Endometrial microvascular endothelial cells (primary cell): ENCODE results near the gene SCUBE3. TPM values are rescaled to one million over a fixed set of nuclear protein-coding genes. Genes with fewer than 3 reads are reported as not detected.

Experiments used
- in situ Hi-C: cut with HindIII; loops from 2 replicates; pipeline ENCODE4 v1.10.0; 2017; ENCODE audit warnings: low sequenced_read_pairs, low pct_unique_long_range_greater_than_20kb; ENCODE audit errors: inconsistent ontology term
- total RNA-seq: library from RNA; depleted of rRNA; stranded (reverse); fragments of >200 nt; gene quantifications from one replicate; pipeline ENCODE4 v1.2.3, GENCODE V29; 2015; ENCODE audit errors: inconsistent ontology term

SCUBE3 gene
- total RNA-seq, 1 donor from 2014 or later = 0.46 TPM

DNA sequence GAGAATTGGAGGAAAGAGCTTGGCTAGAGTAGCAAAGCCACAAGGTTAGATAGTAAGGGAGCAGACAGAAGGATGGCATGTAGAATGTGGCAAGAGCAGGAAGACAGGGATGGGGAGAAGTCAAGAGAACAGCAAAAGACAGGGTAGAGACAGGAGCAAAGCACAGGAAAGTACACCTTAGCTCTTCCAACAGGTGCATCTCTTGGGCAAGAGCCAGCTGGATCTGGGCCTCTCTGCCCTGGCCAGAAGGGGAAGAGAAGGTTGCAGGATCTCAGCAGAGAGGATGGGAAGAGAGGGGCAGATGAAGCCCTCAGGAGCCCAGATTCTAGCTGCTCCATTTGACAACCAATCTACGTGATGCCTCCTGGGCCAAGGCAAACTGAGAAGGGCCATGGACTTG, 16.7 kb downstream of the SCUBE3 start:
- in situ Hi-C loops = no loop called here

GRCh38 chr6:35230950-35231349, 17.2 kb downstream of the SCUBE3 start:
- in situ Hi-C loops = no loop called here

DNA sequence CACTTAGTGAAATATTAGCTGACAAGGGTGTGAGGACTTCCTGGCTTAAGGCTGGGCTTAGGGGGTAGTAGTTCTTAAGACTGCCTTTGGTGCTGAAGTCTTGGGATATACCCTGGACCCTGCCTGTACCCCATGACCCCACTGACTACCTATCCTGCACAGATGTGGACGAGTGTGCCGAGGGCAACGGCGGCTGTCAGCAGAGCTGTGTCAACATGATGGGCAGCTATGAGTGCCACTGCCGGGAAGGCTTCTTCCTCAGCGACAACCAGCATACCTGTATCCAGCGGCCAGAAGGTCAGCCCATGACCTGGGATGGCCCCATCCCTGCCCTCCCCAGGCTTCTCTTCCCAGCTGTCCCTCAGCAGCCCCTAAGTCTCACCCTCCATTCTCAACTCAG, 17.8 kb downstream of the SCUBE3 start:
- in situ Hi-C loops = no loop called here

DNA sequence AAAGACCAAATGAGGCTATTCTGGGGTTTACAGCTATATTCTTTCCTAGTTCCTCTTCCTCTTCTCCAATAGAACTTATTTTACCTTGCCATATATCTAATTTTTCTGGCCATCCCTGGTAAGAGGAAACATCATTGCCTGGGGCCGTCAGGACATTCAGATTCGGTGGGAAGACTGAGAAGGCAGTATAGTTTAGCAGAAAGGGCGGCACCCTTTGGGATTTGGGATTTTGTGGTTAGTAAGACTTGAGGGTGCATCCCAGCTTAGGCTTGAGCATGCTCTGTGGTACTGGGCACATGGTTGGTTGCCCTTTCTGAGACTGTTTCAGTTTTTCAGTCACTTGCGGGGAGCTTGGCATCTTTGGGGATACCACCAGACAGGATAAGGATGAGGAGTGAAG, 21.1 kb downstream of the SCUBE3 start:
- in situ Hi-C loops = no loop called here

DNA sequence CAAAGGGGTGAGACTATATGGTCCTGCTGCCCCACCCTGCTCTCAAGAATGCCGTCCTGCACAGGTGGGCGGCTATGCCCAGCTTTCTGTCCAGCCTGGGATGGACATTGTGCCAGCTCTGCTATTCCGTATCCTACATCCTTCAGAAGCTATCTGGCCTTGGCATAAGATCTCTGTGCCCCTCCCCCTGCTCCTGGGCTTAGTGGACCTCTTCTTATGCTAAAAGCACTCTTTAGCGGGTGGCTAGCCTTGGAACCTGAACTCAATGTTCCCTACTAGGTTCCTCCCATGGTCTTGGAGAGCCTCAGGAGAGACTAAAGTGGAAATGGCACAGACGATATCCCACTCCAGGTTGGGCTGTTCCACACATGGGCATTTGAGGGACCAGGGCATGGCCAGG, 22.5 kb downstream of the SCUBE3 start:
- in situ Hi-C loops = no loop called here

- in situ Hi-C loops = no loop called here
Measured at GRCh38 chr6:35237476-35237875, 23.7 kb downstream of the SCUBE3 start.

DNA sequence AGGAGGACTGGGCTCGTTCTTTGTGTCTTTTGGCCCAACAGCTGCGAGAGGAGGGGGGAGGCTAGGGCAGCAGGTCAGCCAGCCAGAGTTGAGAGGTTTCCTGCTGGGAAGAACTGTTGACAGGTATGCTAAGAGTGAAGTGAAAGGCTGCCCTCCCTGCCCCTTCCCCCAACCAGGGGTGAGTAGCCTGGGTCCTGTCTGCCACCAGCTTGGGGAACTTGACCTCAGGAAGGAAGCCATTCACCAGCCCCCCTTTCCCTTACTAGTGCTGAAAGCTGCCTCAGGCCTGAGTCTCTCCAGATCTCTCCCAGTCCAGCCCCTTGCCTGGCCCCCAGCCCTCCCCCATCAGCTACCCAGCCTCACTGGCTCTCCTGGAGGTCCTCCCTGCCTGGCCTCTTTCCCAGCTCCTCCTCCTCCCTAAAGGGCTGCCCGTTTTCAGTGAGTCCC, 25.1 kb downstream of the SCUBE3 start:
- in situ Hi-C loops = no loop called here

- in situ Hi-C loops = no loop called here
Measured at GRCh38 chr6:35239581-35239980, 25.8 kb downstream of the SCUBE3 start.

GRCh38 chr6:35240838-35241801, 27.4 kb downstream of the SCUBE3 start:
- in situ Hi-C loops = no loop called here

DNA sequence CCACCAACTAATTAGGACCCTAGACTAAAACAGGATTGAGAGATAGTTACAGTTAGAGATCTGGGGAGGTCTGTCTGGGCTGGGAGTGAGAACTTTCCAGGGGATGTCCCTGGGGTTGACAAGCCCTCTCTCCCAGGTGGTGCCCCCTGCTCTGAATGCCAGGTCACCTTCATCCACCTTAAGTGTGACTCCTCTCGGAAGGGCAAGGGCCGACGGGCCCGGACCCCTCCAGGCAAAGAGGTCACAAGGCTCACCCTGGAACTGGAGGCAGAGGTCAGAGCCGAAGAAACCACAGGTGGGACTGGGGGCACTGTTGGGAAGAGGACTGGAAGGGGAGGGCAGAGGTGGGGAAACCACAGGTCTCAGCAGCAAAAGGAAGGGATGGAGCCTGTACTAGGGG, 28.7 kb downstream of the SCUBE3 start:
- in situ Hi-C loops = no loop called here

DNA sequence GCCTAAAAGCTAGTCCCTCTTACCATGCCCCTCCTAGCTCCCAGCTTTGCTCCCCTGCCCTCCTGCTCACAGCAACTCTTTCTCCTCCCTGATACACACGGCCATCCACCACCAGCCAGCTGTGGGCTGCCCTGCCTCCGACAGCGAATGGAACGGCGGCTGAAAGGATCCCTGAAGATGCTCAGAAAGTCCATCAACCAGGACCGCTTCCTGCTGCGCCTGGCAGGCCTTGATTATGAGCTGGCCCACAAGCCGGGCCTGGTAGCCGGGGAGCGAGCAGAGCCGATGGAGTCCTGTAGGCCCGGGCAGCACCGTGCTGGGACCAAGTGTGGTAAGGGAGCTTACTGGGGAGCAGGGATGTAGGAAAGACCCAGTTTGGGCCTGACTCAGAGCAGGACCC, 29.1 kb downstream of the SCUBE3 start:
- in situ Hi-C loops = no loop called here

GRCh38 chr6:35243386-35243958, 29.7 kb downstream of the SCUBE3 start:
- in situ Hi-C loops = no loop called here

GRCh38 chr6:35244551-35244950, 30.8 kb downstream of the SCUBE3 start:
- in situ Hi-C loops = no loop called here

DNA sequence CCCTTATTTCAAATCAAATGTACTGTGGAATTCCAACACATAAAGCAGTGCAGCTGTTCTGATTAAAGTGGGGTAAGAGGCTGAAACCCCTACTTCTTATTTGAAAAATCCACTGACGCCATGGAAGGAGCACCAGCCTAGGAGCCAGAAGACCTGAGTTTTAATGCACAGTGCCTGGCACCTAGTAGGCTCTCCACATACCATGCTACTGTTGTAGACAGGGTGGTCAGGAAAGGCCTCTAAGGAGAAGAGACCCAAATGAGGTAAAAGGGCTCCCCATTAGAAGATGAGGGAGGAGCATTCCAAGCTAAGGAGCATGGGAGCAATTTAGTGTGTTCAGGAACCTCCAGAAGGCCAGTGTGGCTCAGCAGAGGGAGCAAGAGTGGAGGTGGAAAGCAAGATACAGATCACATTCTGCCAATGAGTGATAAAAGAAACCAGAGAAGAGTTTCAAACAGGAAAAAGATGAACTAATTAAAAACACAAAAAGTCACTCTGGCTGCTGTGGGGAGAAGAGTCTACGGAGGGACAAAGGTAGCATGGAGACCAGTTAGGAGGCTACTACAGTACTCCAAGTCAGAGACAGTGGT, 34.0 kb downstream of the SCUBE3 start:
- in situ Hi-C loops = no loop called here

- in situ Hi-C loops = no loop called here
Measured at GRCh38 chr6:35248300-35248699, 34.5 kb downstream of the SCUBE3 start.

DNA sequence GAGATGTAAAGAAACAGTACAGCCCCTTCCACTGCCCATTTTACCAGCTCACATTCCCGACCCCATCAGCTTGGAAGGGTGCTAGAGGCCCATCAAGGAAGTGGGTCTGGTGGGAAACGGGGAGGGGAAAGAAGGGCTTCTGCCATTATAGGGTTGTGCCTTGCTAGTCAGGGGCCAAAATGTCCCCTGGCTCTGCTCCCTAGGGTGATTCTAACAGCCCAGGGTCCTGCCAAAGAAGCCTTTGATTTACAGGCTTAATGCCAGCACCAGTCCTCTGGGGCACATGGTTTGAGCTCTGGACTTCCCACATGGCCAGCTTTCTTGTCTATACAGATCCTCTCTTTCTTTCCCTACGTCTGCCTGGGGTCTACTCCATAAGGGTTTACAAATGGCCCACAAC, 35.2 kb downstream of the SCUBE3 start:
- in situ Hi-C loops = no loop called here

DNA sequence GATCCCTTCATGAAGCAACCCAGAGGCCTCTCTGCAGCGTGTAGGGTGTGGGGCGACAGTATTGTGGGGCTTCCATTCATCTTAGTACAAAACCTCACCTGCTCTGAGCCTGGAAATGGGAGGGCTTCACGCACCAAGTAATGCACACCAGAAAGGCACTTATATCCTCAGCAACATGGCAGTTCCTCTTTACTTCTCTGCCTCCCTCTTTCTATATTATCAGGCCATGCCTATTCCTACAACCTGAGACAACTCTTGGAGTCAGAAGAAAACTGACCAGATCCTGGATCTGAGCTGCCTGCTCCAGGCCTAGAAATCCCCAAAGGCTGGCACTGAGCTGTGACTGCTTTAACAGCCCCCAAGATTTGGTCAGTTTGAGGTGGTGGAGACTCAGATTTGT, 38.2 kb downstream of the SCUBE3 start:
- in situ Hi-C loops = no loop called here

DNA sequence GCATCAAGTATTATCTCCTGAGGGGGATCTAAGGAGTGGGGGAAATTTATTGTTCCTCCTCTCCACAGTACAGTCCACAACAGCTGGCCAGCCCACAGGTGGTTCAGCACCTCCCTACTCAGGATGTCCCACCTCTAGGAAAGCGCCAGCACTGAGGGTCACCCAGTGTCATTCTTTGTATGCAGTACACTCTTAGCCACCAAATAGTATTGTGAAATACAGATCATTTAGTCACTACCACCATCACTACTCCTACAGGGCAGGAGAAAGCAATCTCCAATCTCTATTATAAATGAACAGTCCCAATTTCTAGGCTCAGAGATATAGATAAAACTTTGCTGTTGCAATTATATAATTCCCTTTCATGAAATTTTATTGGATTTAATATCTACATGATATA, 39.5 kb downstream of the SCUBE3 start:
- in situ Hi-C loops = no loop called here

GRCh38 chr6:35258336-35258735, 44.6 kb downstream of the SCUBE3 start:
- in situ Hi-C loops = no loop called here

DNA sequence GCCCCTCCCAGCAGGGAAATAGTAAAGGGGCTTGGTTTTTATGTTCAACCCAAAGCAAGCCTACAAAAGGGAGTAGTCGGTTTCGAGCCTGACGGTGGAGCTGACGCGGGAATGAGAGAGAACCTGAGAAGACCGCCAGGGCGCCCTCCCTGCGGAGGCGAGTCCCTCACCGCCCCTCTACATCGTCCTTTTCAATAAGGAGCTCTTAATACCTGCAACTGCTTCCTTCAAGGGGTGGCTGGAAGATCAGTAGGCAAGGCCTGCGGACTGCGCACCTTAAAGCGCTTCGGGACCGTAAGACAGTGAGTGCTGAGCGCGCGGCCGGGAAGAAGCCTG, 45.1 kb downstream of the SCUBE3 start:
- in situ Hi-C loops = no loop called here
